ENCODE results near the gene AGO3. TPM values are rescaled to one million over a fixed set of nuclear protein-coding genes. Genes with fewer than 3 reads are reported as not detected.

Gene AGO3
- total and polyA plus RNA-seq, 7 donors, result 2.2 to 17.6 (median 10.4) TPM

GRCh38 chr1:36091698-36092097 lies 160.8 kb downstream of the AGO3 start:
- Histone ChIP-seq H3K27me3 (ENCODE audit: insufficient read depth in 3 of 3, low read length in 2 of 3) (no peaks in the 10 kb centered on the region), H3K4me1 (peaks cover 19% of the 10 kb centered on the region), H3K9me3 (no peaks in the 10 kb centered on the region), H3K36me3 (ENCODE audit: insufficient read depth in 1 of 2, low read depth in 1 of 2) (peaks cover 4 to 61% of the 10 kb centered on the region in 2 donors), H3K4me3 (no peak overlapping the region), H3K27ac (no peak overlapping the region)
- intact Hi-C loops (cut with DNase I), result loop anchor here (10.0 kb wide), 2 partner anchors 123 to 333 kb away; no protein-coding TSS in a partner anchor
- TF ChIP-seq CTCF (IDR thresholded peaks at IDR 0.05), result no peak
- DNase-seq, result no peak
- WGBS, 3 donors, result 88 to 96% (median 91%) methylated on average over 12 to 13 of the region's 13 CpGs
- ATAC-seq, result no peak

- Histone ChIP-seq H3K4me1 (peaks cover 19% of the 10 kb centered on the region), H3K4me3 (no peak overlapping the region), H3K36me3 (ENCODE audit: insufficient read depth in 1 of 2, low read depth in 1 of 2) (peaks cover 4 to 61% of the 10 kb centered on the region in 2 donors), H3K27me3 (ENCODE audit: insufficient read depth in 3 of 3, low read length in 2 of 3) (no peaks in the 10 kb centered on the region), H3K9me3 (no peaks in the 10 kb centered on the region), H3K27ac (no peak overlapping the region)
- TF ChIP-seq CTCF (IDR thresholded peaks at IDR 0.05), result no peak
- intact Hi-C loops (cut with DNase I), result loop anchor here (10.0 kb wide), 2 partner anchors 123 to 333 kb away; no protein-coding TSS in a partner anchor
- no peak for ATAC-seq
- DNase-seq, result no peak
- WGBS, 3 donors, result 88 to 94% (median 91%) methylated on average over 17 of the region's 17 CpGs
These were observed 161.4 kb downstream of the AGO3 start for GRCh38 chr1:36092166-36092797.

GRCh38 chr1:36092798-36093185 lies 161.9 kb downstream of the AGO3 start:
- WGBS, 3 donors, result 85 to 93% (median 89%) methylated on average over 9 of the region's 9 CpGs
- H3K4me1 ChIP-seq, result peaks cover 19% of the 10 kb centered on the region
- no peak for TF ChIP-seq CTCF (IDR thresholded peaks at IDR 0.05)
- no peaks in the 10 kb centered on the region for H3K27me3 ChIP-seq (ENCODE audit: insufficient read depth in 3 of 3, low read length in 2 of 3)
- H3K27ac ChIP-seq, result no peak overlapping the region
- no peaks in the 10 kb centered on the region for H3K9me3 ChIP-seq
- peaks cover 4 to 61% of the 10 kb centered on the region in 2 donors for H3K36me3 ChIP-seq (ENCODE audit: insufficient read depth in 1 of 2, low read depth in 1 of 2)
- intact Hi-C loops (cut with DNase I), result loop anchor here (10.0 kb wide), 2 partner anchors 122 to 332 kb away; no protein-coding TSS in a partner anchor
- DNase-seq, result no peak
- no peak overlapping the region for H3K4me3 ChIP-seq
- ATAC-seq, result no peak

GRCh38 chr1:36093226-36093625 lies 162.3 kb downstream of the AGO3 start:
- Histone ChIP-seq H3K27me3 (ENCODE audit: insufficient read depth in 3 of 3, low read length in 2 of 3) (no peaks in the 10 kb centered on the region), H3K36me3 (ENCODE audit: insufficient read depth in 1 of 2, low read depth in 1 of 2) (peaks cover 4 to 61% of the 10 kb centered on the region in 2 donors), H3K27ac (no peak overlapping the region), H3K4me3 (no peak overlapping the region), H3K9me3 (no peaks in the 10 kb centered on the region), H3K4me1 (peaks cover 19% of the 10 kb centered on the region)
- no peak for TF ChIP-seq CTCF (IDR thresholded peaks at IDR 0.05)
- DNase-seq (no peak), ATAC-seq (no peak)
- WGBS, 3 donors, result 51 to 55% (median 54%) methylated on average over 7 of the region's 7 CpGs
- intact Hi-C loops (cut with DNase I), result loop anchor here (10.0 kb wide), 2 partner anchors 122 to 332 kb away; no protein-coding TSS in a partner anchor
